NCI-H345 treated with DMSO at 0.1 percent for 48 hours (cell line): ENCODE measurements around the gene CETN1.
A peak's percentile ranks its signal among the peaks of the same experiment; 100 is the strongest.

Experiments
- DNase-seq: peaks from one replicate; lab custom pipeline; 2025; ENCODE audit not compliant: unreplicated experiment; lab: John Stamatoyannopoulos, UW

CETN1 gene

DNA sequence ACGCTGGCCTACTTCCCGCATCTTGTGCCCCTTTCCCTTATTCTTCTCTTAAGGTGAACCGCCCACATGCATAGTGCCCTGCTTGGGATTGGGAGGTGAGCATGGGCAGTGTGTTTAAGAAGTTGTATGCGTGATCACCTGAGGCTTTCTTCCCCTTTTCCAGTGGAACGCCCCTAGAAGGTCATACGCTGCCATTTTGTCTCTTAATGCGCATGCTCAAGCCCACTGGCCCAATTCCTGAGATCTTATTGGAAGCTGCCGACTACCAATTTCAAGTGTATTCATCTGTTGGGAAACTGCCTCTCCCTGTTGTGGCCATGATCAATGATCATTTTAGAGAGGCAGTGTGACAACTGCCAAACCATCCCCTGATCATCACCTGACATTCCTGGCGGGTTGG, 3.3 kb upstream of the CETN1 start:
- no peak for DNase-seq

GRCh38 chr18:577643-578375, 2.4 kb upstream of the CETN1 start:
- DNase-seq = no peak

DNA sequence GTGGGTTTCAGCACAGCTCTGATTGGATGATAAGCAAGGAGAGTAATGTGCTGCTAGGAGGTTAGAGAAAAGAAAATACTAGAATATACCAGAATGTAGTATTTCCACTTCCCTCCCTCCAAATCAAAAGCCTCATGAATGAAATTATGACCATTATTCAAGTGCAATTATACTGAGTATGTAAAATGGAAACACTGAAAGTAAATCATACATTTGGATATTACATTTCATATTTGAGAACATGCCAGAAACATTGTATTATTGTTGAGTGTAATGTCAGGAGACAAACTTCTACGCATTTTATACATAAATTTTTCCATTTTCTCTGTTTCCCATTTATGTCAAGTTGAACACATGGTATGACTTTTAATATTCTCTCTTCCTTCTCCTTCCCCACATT, 942 bp upstream of the CETN1 start:
- no peak for DNase-seq

DNA sequence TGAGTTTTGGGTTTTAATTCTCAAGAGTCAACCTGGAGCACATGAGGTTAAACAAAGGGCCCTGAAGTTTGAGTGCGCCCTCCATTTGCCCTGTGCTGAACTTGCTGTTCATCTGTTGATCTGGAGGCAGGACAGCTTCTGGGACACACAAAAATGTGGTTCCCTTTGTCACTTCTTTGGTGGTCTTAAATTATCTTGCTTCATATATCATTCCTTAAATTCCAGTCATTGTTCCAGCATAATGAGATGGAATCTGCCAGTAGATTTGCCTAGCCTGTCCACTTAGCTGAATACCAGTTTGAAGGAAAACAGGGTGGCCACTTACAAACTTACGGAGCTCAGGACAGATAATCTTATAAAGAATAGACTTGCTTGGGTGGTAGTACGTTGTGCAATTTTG, 916 bp downstream of the CETN1 start:
- DNase-seq = no peak

DNA sequence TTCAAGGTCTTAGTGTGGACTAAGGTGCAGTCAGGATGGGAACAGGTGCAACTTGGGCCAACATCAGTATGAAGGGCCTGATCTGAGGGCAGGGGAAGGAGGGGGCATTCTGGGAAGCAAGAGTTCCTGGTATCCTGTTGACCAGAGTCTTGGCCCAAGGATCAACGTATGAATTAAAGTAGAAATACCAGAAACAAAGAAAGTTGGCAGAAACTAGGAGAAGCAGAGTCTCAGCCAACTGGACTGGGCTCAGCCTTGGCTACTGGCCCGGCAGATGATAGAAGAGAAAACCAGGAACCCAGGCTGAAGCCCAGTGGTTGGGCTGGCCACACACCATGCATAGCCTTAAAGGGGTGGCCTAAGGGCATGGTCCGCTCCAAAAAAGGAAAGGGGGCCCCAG, 2.3 kb downstream of the CETN1 start:
- DNase-seq = no peak

DNA sequence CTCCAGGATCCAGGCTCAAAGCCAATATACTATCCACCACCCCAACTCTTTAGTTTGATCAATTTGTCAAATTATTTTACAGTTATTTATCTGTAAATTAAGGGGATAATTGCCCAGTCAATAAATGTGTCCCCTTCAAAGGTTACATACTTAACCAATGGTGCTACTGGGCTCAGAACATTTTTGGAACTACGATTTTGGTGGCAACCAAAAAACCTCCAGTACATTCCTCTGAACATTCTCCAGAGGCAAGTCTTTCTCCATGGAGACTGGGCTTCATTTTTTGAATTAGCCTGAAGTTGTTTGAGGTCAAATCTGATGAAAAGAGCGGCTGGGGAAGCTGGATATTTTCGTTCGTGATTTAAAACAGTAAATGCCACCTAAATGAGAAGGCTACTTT, 14.9 kb downstream of the CETN1 start:
- DNase-seq = no peak

- no peak for DNase-seq
Observed at GRCh38 chr18:595571-595970, 15.4 kb downstream of the CETN1 start.

DNA sequence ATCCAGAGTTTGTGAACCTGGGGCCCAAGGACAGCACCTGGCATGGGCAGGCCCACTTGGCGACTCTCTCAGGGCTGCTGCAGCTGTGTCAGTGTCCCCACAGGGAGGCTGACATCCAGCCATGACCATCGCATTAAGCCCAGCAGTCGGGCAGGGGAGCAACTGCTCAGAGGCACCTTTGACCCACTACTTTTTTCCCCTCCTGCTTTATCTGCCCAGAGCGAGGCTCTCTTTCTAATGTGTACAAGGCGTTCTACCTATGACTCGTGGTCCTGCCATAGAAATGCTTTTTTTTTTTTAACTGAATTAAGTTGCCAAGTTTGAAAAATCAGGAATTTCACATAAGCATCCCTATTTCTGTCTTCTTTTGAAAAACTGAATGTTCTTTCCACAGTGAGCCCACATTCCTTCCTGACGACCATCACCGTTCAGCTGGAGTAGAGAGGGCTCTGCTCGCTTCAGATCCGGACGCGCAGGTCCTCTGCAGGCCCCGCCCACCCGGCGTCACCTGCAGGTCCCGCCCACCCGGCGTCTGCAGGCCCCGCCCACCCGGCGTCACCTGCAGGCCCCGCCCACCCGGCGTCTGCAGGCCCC, 16.2 kb downstream of the CETN1 start:
- peak; percentile 67 for DNase-seq

DNA sequence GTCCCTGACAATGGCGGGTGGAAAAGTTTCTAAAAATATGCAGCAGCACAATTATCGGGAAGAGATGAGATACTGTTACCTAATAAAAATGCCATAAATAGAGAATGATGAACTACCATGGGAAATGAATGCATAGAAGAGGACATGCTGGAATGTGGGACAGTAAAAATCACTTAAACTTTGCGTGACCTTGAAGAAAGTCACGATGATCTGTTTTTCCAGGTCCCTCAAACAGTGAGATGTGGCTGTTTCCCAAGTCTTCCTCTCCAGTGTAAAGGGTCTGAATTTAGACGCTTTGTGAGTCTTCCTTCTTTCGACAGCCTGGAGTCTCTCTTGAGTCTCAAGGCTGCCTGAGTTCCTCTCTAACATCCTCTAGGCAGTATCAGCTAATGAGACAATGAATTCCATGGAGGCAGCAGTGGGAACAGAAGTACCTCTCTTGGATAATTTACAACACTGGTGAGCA, 18.0 kb downstream of the CETN1 start:
- no peak for DNase-seq

GRCh38 chr18:600107-600506, 19.9 kb downstream of the CETN1 start:
- no peak for DNase-seq

- DNase-seq = no peak
Observed at GRCh38 chr18:604771-605170, 24.6 kb downstream of the CETN1 start.

DNA sequence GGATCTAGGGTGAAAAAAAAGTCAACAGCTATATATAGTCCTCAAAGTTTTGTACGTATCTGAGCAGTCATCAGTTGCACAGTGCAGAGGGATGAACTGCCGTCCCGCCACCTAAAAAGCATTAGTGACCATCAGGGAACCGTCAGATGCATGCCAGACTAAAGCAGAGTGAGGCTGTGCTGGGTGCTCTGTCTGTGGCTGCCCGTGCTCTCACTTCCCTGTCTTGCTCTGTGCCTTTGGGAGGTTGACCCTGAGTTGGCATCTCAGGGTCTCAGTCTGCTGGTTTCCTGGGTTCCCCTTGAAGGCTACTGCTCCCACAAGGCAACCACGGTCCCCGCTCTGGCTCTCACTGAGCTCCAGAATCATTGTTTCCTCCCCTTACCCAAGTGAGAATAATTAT, 27.8 kb downstream of the CETN1 start:
- DNase-seq = no peak

DNA sequence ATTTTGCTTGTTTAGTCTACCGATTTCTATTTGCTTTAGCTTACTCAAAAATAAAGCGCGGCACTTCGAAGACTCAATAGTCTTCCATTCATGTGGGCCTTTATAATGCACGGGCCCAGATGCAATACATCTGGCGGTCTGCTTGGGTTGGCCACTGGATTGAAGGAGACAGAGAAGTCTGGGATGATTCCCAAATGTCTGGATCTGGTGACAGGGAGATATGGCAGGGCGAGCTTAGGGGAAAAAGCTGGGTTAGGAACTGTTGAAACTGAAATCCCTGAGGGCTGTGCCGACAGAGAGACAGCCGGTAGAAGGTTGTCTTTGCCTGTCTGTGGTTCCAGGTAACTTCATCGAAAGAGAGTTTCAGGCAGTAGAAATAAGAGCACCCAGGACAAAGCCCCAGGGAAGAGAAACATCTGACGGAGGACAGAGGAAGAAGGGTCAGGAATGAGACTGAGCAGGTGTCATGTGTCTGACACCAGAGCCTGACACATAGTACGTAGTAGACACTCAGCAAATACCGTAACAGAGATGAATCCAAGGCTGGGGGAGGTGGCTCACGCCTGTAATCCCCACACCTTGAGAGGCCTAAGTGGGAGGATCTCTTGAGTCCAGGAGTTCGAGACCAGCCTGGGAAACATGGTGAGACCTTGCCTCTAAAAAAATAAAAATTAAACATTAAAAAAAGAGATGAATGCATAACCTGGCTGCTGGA, 30.2 kb downstream of the CETN1 start:
- no peak for DNase-seq

DNA sequence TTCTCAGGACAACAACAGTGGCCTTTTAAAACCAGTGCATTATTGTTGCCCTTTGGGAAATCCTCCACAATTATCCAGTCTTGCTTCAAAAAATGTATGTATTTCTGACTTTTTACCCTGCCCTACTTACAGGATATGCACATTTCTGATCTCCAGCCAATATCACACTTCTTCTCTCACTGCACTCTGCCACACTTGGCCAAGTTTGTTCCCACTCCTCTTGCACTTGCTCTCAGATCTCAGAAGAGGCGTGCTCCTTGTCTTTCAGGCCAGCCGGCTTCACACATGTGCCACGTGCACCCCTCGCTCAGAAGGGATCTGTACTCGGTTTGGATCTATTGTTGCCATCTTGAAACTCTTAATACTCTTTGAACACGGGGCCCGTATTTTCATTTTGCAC, 32.0 kb downstream of the CETN1 start:
- DNase-seq = no peak

GRCh38 chr18:614193-614592, 34.0 kb downstream of the CETN1 start:
- DNase-seq = no peak

GRCh38 chr18:615092-615521, 34.9 kb downstream of the CETN1 start:
- no peak for DNase-seq

DNA sequence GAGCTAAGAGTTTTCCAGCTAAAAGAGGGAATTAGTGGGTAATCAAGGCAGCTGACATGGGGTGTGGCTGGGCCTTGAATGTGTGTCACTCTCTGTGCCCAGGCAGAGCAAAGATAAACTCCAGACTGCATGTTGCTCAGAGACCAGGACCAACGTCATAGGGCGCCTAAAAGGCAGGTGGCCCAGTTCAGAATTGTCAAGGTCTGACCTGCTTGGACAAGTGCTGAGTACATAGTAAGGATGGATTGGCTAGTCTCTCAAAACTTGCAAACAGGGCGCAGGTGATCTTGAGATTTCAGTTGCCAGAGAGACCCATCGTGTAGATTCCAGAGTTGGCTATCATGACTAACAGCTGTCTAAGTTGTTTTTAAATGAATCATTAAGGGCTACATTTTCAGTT, 35.6 kb downstream of the CETN1 start:
- DNase-seq = no peak

DNA sequence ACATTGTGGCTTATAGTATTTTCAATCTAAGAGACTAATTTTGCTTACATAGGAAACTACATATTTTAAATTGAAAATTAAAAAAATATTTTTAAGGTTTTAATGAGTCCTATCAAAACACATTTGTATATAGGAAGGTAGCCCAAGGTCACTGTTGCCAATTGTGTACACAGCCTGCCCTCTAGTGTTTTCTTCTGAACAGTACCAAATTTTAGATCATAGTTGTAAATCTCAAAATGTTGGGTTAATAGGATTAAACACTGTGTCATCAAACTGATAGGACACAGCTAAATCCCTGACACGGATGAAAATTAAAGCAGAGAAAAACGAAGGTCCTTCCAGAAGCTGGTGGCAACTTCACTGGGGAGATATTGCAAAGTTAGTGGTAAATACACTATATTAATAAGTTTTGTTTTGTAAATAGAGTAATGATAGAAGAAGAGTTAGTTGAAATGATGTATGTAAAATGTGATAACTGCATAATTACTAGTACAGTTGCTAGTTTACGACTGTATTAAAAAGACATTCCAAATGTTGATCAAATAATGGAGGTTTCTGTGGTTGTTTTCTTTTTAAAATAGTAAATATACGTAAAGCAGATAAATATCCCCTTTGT, 36.3 kb downstream of the CETN1 start:
- DNase-seq = peak; percentile 34

DNA sequence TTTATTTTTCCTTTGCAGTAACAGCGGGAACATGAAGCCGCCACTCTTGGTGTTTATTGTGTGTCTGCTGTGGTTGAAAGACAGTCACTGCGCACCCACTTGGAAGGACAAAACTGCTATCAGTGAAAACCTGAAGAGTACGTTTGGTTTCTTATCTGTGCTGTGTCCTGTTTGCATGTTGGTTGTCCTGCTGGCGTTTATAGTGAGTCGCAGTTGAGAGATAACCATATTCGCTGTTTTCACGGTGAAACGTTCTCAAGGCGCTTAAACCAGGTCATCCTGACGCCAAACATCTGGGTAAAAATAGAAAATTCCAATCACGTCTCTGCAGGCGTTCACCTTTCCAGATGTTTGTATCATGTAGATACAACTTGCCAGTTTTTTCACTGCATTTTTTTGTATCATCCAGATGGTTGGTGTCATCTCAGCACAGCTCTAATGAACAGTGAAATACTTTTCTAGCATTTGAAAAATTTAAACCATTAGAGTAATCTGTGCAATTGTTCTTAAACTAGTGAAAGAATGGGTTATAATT, 37.9 kb downstream of the CETN1 start:
- no peak for DNase-seq

- no peak for DNase-seq
Observed at GRCh38 chr18:618618-619017, 38.4 kb downstream of the CETN1 start.

GRCh38 chr18:621291-622043, 41.3 kb downstream of the CETN1 start:
- no peak for DNase-seq
